Mesodermal cell (in vitro differentiated cells): Measurements from ENCODE around the gene RAPGEF4.
"Not testable (repeated sequence)": the region's sequence is repeated elsewhere in the genome, so short reads cannot be mapped to it uniquely, and the experiment has no call there.

Experiments used
- H3K27ac ChIP-seq: 2 replicates; pipeline ENCODE4 v1.7.0; 2013; ENCODE audit warnings: mild to moderate bottlenecking, low read depth, low read length, moderate library complexity; ENCODE audit not compliant: severe bottlenecking
- H3K36me3 ChIP-seq: 2 replicates; pipeline ENCODE4 v1.7.1; 2013; ENCODE audit warnings: mild to moderate bottlenecking, low read length, moderate library complexity; ENCODE audit not compliant: control insufficient read depth, insufficient read depth
- H3K4me1 ChIP-seq: one replicate; pipeline ENCODE4 v1.7.1; 2013; ENCODE audit warnings: mild to moderate bottlenecking, low read length; ENCODE audit not compliant: insufficient read depth, control insufficient read depth, poor library complexity, severe bottlenecking
- H3K4me3 ChIP-seq: 2 replicates; pipeline ENCODE4 v1.7.0; 2013; ENCODE audit warnings: low read length, control low read depth, mild to moderate bottlenecking; ENCODE audit not compliant: insufficient read depth, poor library complexity, severe bottlenecking; ENCODE audit errors: extremely low read depth
- H3K9me3 ChIP-seq: 2 replicates; pipeline ENCODE4 v1.7.1; 2013; ENCODE audit warnings: mild to moderate bottlenecking, low read length, moderate library complexity; ENCODE audit not compliant: control insufficient read depth
- WGBS, 2 experiments: methylation state at CpG; one replicate each; pipeline ENCODE4 v1.1.5; 2013; ENCODE audit warnings: missing lambda C conversion rate in 2 of 2; ENCODE audit not compliant: insufficient coverage in 2 of 2; 5-methylcytosine and 5-hydroxymethylcytosine counted together

Gene RAPGEF4

DNA sequence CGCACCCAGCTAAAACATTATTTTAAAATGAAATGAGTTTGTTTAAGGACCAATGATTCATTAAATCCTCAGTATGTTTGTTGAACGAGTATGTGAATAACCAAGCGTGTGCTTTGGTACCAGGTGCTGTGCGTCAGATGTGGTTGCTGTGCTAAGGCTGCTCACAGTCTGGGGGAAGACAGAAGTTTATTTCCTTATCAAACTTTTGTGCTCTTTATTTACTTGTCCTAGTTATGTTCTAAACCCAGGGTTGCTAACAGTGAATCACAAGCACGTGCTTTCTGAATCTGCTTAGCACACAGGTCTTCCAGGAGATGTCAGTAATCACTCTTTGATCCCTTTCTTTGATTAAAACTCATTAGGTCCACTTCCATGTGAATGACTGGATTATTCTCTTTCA, 37.0 kb downstream of the RAPGEF4 start:
- Histone ChIP-seq H3K27ac (no peak overlapping the region), H3K4me3 (no peak overlapping the region), H3K9me3 (no peaks in the 10 kb centered on the region), H3K36me3 (no peaks in the 10 kb centered on the region), H3K4me1 (no peaks in the 10 kb centered on the region)
- 87 to 100% methylated on average over 3 to 4 of the region's 5 CpGs for WGBS, 2 experiments

DNA sequence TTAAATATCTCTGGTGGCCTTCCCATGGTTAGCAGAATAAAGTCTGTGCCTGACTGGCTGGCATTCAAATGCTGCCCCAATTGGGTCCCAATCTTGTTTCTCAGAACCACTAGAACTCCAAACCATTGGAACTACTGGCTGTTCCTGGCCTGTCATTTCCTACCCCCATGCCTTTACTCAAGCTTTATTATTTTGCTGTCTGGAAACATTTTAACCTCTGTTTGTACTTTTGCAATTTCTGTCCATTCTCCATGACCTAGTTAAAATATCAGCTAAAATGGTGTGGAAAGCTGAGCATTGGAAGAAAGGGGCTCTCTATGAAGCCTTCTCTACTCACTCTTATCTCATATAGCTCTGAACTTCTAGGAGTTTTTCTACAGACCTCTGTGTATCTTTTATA, 38.7 kb downstream of the RAPGEF4 start:
- Histone ChIP-seq H3K4me3 (no peak overlapping the region), H3K9me3 (no peaks in the 10 kb centered on the region), H3K27ac (no peak overlapping the region), H3K4me1 (no peaks in the 10 kb centered on the region), H3K36me3 (no peaks in the 10 kb centered on the region)

DNA sequence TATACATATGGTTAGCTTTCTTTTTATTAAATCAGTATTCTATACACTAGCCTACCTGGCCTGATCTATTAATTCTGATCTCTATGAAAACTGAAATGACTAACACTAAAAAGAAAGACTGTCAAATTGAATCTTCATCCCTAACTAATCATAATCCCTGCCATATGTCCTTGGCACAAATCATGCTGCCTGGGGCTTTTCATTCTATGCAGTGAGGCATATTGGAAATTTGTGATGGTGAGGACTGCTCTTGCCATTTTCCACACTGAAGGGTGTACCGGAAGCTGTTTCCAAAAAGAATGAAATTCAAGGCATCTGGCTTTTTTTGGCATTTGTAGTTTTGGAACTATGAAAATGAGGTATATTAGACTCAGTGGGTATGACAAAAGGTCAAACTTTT, 39.7 kb downstream of the RAPGEF4 start:
- H3K27ac ChIP-seq = no peak overlapping the region
- 82 to 100% methylated on average over 1 of the region's 1 CpG for WGBS, 2 experiments

DNA sequence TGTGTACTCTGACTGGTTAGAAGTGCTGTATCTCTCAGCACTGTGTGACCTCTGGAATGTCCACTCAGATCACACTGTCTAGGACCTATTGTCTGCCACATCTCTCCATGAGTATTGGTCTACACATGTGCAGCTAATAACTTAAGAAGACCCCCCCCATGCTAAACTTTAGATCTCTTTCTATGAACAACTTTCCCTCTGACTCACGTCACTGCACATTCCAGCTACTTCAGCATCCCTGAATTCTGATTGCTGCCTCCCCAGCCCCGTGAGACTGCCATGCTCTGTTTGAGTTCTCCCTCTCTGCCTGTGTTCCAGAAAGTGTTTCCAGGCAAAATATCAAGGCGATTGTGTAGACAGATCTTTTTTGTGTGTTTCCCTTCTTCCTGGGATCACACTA, 41.8 kb downstream of the RAPGEF4 start:
- Histone ChIP-seq H3K36me3 (no peaks in the 10 kb centered on the region), H3K27ac (no peak overlapping the region), H3K4me1 (peaks cover 5% of the 10 kb centered on the region), H3K4me3 (no peak overlapping the region), H3K9me3 (no peaks in the 10 kb centered on the region)
- WGBS, 2 experiments = 87 to 100% methylated on average over 1 to 2 of the region's 3 CpGs

More for the DNA sequence above, 39.7 kb downstream of the RAPGEF4 start:
- no peaks in the 10 kb centered on the region for H3K4me1 ChIP-seq
- H3K4me3 ChIP-seq = no peak overlapping the region
- H3K36me3 ChIP-seq = no peaks in the 10 kb centered on the region
- no peaks in the 10 kb centered on the region for H3K9me3 ChIP-seq

DNA sequence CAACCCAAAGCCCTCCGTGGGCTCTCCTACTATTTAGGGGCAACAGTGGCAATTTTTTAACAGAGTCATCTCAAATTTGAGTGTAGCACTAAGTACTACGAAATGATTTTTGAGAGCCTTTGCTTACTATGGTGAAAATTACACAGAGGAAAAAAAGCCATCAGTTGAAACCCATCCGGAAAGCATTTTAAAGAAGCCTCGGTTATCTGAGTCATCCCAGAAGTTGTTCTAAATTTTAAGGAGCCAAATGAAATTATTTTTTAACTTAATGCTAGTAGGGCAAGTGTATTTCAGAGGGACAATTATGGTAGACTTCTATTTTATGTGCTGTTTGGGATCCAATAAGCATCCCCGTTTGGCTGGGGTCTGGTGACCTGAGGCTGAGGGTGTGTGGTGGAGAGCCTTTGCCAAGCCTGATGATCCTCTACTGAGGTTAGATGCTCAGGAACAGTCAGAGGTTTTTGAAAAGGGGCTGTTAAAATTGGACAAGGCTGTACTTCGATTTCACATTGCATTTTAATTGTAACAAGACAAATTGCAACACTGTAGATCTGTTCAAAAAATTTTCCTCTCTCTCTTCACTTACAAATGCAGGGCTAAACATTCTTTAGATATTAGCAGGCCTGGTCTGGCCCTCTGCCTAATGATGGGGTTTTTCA, 47.0 kb downstream of the RAPGEF4 start:
- Histone ChIP-seq H3K27ac (peak overlapping the region; percentile 86), H3K4me3 (no peak overlapping the region)
- 88 to 95% methylated on average over 3 to 4 of the region's 6 CpGs for WGBS, 2 experiments

DNA sequence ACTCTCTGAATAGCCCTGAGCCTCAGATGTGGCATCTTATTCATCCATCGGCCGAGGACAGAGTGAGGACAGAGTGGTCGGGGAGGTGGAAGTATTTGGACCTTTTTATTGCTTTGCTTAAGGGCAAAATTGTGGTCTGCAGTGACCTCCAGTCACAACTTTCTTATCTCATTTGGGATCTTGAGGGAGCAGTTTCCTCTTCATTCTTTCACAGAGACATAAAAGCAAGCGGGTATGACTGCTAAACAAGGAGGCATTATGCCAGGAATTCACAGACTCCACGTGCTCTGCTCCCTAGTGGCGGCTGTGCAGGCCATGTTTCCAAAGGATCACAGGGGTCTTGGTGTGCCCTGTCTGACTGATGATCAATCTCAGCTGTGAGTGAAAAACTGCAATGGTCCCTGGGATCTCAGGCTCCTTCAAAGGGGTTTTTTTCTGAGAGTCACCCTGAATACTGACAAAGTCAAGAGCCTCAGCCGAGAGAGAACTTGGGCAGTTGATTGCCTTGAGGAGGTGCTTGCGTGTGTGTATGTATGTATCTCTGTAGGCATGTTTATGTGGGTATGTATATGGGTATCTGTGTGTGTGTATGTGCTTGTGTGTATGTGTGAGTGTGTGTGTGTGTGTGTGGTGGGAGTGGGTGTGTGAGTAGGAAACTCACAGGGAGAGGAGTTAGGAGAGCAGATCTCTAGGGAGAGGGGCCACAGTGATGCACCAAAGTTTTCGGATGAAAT, 47.7 kb downstream of the RAPGEF4 start:
- no peak overlapping the region for H3K4me3 ChIP-seq
- H3K36me3 ChIP-seq = no peaks in the 10 kb centered on the region
- peak overlapping the region; percentile 86 for H3K27ac ChIP-seq
- WGBS, 2 experiments = 57 to 59% methylated on average over 6 to 7 of the region's 9 CpGs
- no peaks in the 10 kb centered on the region for H3K9me3 ChIP-seq
- H3K4me1 ChIP-seq = peaks cover 9% of the 10 kb centered on the region

More for the DNA sequence above, 47.0 kb downstream of the RAPGEF4 start:
- H3K36me3 ChIP-seq = no peaks in the 10 kb centered on the region
- no peaks in the 10 kb centered on the region for H3K9me3 ChIP-seq
- peaks cover 9% of the 10 kb centered on the region for H3K4me1 ChIP-seq

DNA sequence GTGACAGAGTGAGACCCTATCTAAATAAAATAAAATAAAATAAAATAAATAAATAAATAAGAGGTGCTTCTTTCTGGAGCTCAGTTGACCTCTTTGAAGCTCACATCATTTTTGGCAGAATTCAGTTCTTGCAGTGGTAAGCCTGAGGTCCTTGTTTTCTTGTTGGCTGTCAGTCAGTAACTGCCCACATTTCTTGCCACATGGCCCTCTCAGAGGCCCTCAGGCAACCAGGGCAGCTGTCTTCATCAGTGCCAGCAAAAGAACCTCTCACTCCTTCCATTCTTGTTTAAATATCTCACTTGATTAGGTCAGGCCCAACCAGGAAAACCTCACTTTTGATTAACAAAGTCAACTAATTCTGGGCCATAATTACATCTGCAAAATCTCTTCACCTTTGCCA, 53.2 kb downstream of the RAPGEF4 start:
- no peaks in the 10 kb centered on the region for H3K4me1 ChIP-seq
- no peak overlapping the region for H3K4me3 ChIP-seq
- no peaks in the 10 kb centered on the region for H3K36me3 ChIP-seq
- no peak overlapping the region for H3K27ac ChIP-seq
- H3K9me3 ChIP-seq = no peaks in the 10 kb centered on the region

DNA sequence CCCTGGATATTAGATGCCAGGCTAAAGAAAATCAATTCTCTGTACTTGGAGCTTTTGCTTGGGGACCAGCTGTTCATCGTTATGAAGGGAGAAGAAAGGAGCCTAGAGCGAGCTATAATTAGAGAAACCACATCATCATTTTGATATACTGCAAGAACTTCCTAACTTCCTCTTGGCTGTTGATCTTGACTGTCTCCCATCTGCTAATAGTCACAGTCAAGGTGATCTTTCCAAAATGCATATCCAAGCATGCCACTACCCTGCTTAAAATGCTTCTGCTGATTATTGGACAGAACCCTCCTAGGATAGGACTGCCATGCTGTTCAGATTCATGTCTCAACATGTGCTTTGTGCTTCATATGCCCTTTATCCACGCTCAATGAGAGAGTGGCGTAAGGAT, 54.8 kb downstream of the RAPGEF4 start:
- no peak overlapping the region for H3K27ac ChIP-seq
- H3K4me1 ChIP-seq = no peaks in the 10 kb centered on the region
- WGBS, 2 experiments = 100% methylated on average over 1 to 2 of the region's 4 CpGs
- H3K4me3 ChIP-seq = no peak overlapping the region
- no peaks in the 10 kb centered on the region for H3K9me3 ChIP-seq
- no peaks in the 10 kb centered on the region for H3K36me3 ChIP-seq

DNA sequence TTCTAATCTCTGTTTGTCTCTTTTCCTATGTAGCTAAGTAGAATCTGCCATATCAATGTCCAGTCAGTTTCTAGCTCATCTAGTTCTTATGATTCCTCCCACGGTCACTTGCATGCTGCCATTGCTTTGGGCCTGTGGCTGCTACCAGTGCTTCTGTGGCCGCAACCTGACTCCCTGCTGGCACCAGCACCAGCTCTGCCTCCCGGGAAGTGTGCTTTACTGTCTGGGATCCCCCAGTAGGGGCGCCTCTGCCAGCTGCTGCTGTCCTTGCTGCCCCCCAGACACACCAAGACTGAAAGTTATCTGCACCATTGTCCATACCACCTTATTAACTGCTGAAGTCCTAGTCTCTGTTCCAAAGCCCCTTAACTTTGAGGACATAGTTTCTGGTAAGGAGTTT, 56.3 kb downstream of the RAPGEF4 start:
- no peaks in the 10 kb centered on the region for H3K4me1 ChIP-seq
- 78 to 84% methylated on average over 3 to 4 of the region's 4 CpGs for WGBS, 2 experiments
- no peaks in the 10 kb centered on the region for H3K36me3 ChIP-seq
- H3K4me3 ChIP-seq = no peak overlapping the region
- no peak overlapping the region for H3K27ac ChIP-seq
- no peaks in the 10 kb centered on the region for H3K9me3 ChIP-seq

DNA sequence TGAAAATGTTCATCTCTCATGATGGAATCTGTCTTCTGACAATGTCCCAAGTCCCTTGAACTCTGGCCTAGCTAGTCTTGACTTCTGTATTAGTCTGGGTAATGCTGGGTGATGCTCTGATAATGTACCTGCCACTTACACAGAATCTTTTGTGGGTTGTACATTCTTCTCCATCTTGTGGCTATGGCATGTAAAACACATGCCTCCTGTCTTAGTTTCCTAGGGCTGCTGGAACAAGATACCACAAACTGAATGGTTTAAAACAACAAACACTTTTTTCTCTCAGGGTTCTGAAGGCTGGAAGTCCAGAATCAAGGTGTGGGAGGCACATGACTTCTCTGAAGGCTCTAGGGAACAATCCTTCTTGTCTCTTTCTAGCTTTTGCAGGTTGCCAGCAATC, 57.1 kb downstream of the RAPGEF4 start:
- Histone ChIP-seq H3K9me3 (no peaks in the 10 kb centered on the region), H3K4me3 (no peak overlapping the region), H3K27ac (no peak overlapping the region), H3K36me3 (no peaks in the 10 kb centered on the region), H3K4me1 (no peaks in the 10 kb centered on the region)

DNA sequence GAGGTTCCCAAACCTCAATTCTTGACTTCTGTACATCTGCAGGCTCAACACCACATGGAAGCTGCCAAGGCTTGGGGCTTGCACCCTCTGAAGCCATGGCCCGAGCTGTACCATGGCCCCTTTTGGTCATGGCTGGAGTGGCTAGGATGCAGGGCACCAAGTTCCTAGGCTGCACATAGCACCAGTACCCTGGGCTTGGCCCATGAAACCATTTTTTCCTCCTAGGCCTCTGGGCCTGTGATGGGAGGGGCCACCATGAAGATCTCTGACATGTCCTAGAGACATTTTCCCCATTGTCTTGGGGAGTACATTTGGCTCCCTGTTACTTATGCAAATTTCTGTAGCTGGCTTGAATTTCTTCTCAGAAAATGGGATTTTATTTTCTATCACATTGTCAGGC, 67.7 kb downstream of the RAPGEF4 start:
- 80 to 100% methylated on average over 1 of the region's 1 CpG for WGBS, 2 experiments
- not testable (repeated sequence) for H3K9me3 ChIP-seq, H3K36me3 ChIP-seq, H3K4me1 ChIP-seq, H3K4me3 ChIP-seq, H3K27ac ChIP-seq
